Fibroblast of lung (primary cell): Measurements from ENCODE around the gene TWIST1.

Experiments
- EZH2 ChIP-seq: IDR thresholded peaks from 2 replicates; pipeline ENCODE4 v1.5.1; 2012; ENCODE audit warnings: low read length, control low read depth, mild to moderate bottlenecking; ENCODE audit errors: missing control alignments
- TF ChIP-seq, protein P1 (sequence below), 2 donors: IDR thresholded peaks in 1 of 2; conservative IDR thresholded peaks in 1 of 2; 1 replicate in 1 of 2; 2 replicates in 1 of 2; pipeline ENCODE4 v1.5.1; 2011 to 2012; ENCODE audit warnings: low read length in 2 of 2, control low read depth in 1 of 2, inconsistent platforms in 1 of 2, low read depth in 1 of 2, mild to moderate bottlenecking in 1 of 2

DNA sequence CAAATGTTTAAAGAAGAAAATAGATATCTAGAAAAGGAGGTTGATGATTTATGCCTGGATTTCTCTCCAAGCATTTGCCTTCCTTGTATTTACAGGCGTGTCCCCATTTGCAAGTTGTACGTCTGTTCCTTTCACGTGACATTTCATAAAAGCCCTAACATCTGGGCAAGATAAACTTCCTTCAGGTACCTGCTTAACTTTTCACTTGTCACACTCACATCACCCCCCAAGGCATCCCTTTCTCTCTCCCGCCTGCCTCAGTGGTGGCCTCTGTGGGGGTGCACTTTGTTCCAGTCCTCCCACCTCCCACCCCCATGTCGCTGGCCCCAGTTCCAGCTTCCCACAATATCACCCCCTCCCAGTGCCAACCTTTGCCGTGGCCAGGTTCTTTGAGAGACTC is 6.7 kb downstream of the TWIST1 start:
- TF ChIP-seq, protein P1, sequence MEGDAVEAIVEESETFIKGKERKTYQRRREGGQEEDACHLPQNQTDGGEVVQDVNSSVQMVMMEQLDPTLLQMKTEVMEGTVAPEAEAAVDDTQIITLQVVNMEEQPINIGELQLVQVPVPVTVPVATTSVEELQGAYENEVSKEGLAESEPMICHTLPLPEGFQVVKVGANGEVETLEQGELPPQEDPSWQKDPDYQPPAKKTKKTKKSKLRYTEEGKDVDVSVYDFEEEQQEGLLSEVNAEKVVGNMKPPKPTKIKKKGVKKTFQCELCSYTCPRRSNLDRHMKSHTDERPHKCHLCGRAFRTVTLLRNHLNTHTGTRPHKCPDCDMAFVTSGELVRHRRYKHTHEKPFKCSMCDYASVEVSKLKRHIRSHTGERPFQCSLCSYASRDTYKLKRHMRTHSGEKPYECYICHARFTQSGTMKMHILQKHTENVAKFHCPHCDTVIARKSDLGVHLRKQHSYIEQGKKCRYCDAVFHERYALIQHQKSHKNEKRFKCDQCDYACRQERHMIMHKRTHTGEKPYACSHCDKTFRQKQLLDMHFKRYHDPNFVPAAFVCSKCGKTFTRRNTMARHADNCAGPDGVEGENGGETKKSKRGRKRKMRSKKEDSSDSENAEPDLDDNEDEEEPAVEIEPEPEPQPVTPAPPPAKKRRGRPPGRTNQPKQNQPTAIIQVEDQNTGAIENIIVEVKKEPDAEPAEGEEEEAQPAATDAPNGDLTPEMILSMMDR (conservative IDR thresholded peaks at IDR 0.05 in 1 of 2, IDR thresholded peaks at IDR 0.05 in 1 of 2; ENCODE audit: low read depth in 1 of 2, low read length in 2 of 2) = no peak
- TF ChIP-seq EZH2 = no peak
